Sciatic nerve (tissue), 2 donors: ENCODE measurements around the gene GPR82. TPM values are rescaled to one million over a fixed set of nuclear protein-coding genes. Genes with fewer than 3 reads are reported as not detected.

Experiments
- ATAC-seq: fragments of 200-7000 bp; cut with Tn5 transposase; one replicate; pipeline ENCODE4 v1.9.1; 2020; ENCODE audit warnings: mild to moderate bottlenecking, moderate library complexity
- DNase-seq: peaks from one replicate; pipeline ENCODE4 v3.0.0-alpha.2; 2020; ENCODE audit warnings: low spot score
- intact Hi-C: fragments of 100-400 bp; cut with DNase I; formaldehyde crosslinking; loops from one replicate; pipeline ENCODE4 v1.14.2; 2022
- total RNA-seq: library from RNA; stranded (reverse); fragmentation: NEBNext Ultra II Directional; extraction: Animal tissue kit (Norgen Biotek cat#: 25700); gene quantifications from one replicate; pipeline ENCODE4 v1.2.1, GENCODE V29; 2021
- donor health status: DM: no; HTN: no; CAD: no.
- donor health status: DM: no; HTN: no; CAD: no.

The GPR82 gene
- total RNA-seq, 1 donor from 2014 or later = 0.09 TPM

DNA sequence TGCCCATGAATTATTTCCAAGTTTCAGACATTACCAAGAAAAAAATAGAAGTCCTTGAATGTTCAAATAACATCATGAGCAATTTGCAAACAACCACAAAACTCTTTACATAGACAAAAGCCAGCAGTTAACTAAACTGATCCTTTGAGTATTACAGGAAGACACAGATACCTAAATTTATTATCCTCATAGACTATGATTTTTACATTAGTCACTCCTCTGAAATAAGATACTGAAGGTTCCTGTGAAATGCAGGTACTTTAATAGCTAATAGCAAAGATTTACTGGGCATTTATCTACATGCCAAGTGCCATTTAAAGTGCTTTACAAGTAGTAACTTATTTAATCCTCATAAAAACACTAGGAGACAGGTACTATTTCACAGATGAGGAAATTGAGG is 37.7 kb downstream of the GPR82 start:
- intact Hi-C loops = no loop called here
- ATAC-seq (no peak), DNase-seq (no peak)

DNA sequence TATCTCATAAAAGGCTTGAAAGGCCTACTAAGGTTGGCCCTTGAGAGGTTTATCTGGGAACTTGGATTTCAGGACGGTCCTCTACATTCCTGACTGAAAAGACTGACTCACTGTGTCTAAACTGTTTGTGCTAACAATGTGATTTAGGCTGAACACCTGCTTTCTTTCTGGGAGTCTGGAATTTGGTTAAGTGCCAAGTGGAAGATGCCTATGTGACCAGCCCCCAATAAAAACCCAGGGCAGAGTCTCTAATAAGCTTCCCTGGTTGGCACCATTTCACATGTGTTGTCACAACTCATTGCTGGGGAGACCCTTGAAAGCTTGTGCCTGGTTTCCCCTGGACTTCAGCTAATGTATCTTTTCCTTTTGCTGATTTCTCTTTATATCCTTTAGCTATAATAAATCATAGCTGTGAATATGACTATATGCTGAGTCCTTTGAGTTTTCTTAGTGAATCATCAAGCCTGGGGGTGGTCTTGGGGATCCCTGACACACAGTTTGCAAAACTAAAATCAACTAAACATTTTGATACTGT is 55.1 kb downstream of the GPR82 start:
- DNase-seq (no peak), ATAC-seq (no peak)
- intact Hi-C loops = no loop called here

Other genes with a start within 250 kb of the GPR82 start
- 10.3 TPM for gene GPR34, start 35.2 kb upstream of the GPR82 start, total RNA-seq
- 43.3 TPM for gene CASK, start 199.4 kb downstream of the GPR82 start, total RNA-seq